Transverse colon (tissue), 4 donors: ENCODE data around the gene PGM1. TPM values are rescaled to one million over a fixed set of nuclear protein-coding genes. Genes with fewer than 3 reads are reported as not detected.

Source experiments
- DNase-seq: peaks from one replicate; pipeline ENCODE4 v3.0.0-alpha.2; 2019
- H3K27ac ChIP-seq, 4 donors: fragments of 200-600 bp; sonication (generic); 2 replicates each; pipeline ENCODE4 v1.5.1; 2016 to 2018; ENCODE audit warnings: inconsistent platforms in 4 of 4
- H3K27me3 ChIP-seq: fragments of 200-600 bp; sonication (generic); 2 replicates; pipeline ENCODE4 v1.5.1; 2017; ENCODE audit warnings: inconsistent platforms
- H3K36me3 ChIP-seq, 4 donors: fragments of 200-600 bp; sonication (generic); 2 replicates each; pipeline ENCODE4 v1.5.1; 2017 to 2019; ENCODE audit warnings: inconsistent platforms in 4 of 4
- H3K4me1 ChIP-seq, 4 donors: fragments of 200-600 bp; sonication (generic); 2 replicates each; pipeline ENCODE4 v1.5.1; 2017 to 2020; ENCODE audit warnings: inconsistent platforms in 4 of 4
- H3K4me3 ChIP-seq, 4 donors: fragments of 200-600 bp; sonication (generic); 1 replicate in 1 of 4; 2 replicates in 3 of 4; pipeline versions ENCODE4 v1.5.1 to v1.6.1; 2017 to 2019; ENCODE audit warnings: inconsistent platforms in 4 of 4
- H3K9me3 ChIP-seq, 2 donors: fragments of 200-600 bp; sonication (generic); 2 replicates each; pipeline ENCODE4 v1.5.1; 2017 to 2019; ENCODE audit warnings: inconsistent platforms in 2 of 2
- EP300 ChIP-seq: sonication (generic); formaldehyde crosslinking; IDR thresholded peaks from one replicate; pipeline ENCODE4 v1.6.1; 2017; ENCODE audit warnings: antibody characterized with exemption, low read depth
- POLR2A ChIP-seq: fragments of 450-650 bp; IDR thresholded peaks from one replicate; pipeline ENCODE4 v1.6.1; 2016; ENCODE audit warnings: antibody characterized with exemption, mild to moderate bottlenecking, moderate library complexity
- POLR2AphosphoS5 ChIP-seq, 3 donors: sonication (generic); formaldehyde crosslinking; IDR thresholded peaks; one replicate each; pipeline ENCODE4 v1.6.1; 2016; ENCODE audit warnings: antibody characterized with exemption in 3 of 3
- WGBS, 2 donors: methylation state at CpG; one replicate each; pipeline ENCODE4 v1.1.5; 2018; ENCODE audit warnings: low coverage in 1 of 2; 5-methylcytosine and 5-hydroxymethylcytosine counted together
- in situ Hi-C, 4 donors: fragments of 200-750 bp; cut with MboI; loops; one replicate each; pipeline versions ENCODE4 v1.15.0 to v1.15.1; 2017; ENCODE audit warnings: low sequenced_read_pairs in 3 of 4, low pct_ligation_motif_present in 1 of 4, low pct_unique_long_range_greater_than_20kb in 1 of 4
- intact Hi-C: fragments of 100-400 bp; cut with DNase I; formaldehyde crosslinking; loops from one replicate; pipeline ENCODE4 v1.15.1; 2023; ENCODE audit warnings: low total_unique reads
- total RNA-seq, 4 donors: library from RNA; depleted of rRNA; stranded (reverse); fragments of >200 nt; gene quantifications; one replicate each; pipeline ENCODE4 v1.1.0, GENCODE V29; 2016
- TF ChIP-seq, protein P1 (sequence below), 5 experiments: fragments of 200-600 bp in 3 of 5; fragments of 450-650 bp in 2 of 5; sonication (generic) in 3 of 5; IDR thresholded peaks; 1 replicate in 2 of 5; 2 replicates in 3 of 5; pipeline ENCODE4 v1.5.1; 2016 to 2017; ENCODE audit warnings: antibody characterized with exemption in 5 of 5, inconsistent platforms in 3 of 5, mild to moderate bottlenecking in 2 of 5, moderate library complexity in 1 of 5

The PGM1 gene
- total RNA-seq, 4 donors from 2014 or later: 45.0 to 144 (median 103) TPM

- peaks cover 0 to 11% (median 5%) of the 10 kb centered on the region in 4 donors for H3K4me1 ChIP-seq
- whole genome bisulfite sequencing, 2 donors: 92% methylated on average over 4 to 5 of the region's 5 CpGs
- in situ Hi-C loops (loop anchor here in 1 of 4 donors (10.0 kb wide), 1 partner anchor 575 kb away; no protein-coding TSS in a partner anchor), intact Hi-C loops (loop anchor here (5.0 to 10.0 kb wide), 2 partner anchors 477 to 575 kb away; no protein-coding TSS in a partner anchor)
- peaks cover 0 to 6% of the 10 kb centered on the region in 2 donors for H3K9me3 ChIP-seq
- no peaks in the 10 kb centered on the region for H3K27me3 ChIP-seq
- H3K4me3 ChIP-seq: no peak overlapping the region
- no peaks in the 10 kb centered on the region for H3K36me3 ChIP-seq
- DNase-seq: no peak
- TF ChIP-seq EP300 (no peak), POLR2A (no peak), POLR2AphosphoS5 (IDR thresholded peaks at IDR 0.05) (no peak)
- TF ChIP-seq, protein P1, sequence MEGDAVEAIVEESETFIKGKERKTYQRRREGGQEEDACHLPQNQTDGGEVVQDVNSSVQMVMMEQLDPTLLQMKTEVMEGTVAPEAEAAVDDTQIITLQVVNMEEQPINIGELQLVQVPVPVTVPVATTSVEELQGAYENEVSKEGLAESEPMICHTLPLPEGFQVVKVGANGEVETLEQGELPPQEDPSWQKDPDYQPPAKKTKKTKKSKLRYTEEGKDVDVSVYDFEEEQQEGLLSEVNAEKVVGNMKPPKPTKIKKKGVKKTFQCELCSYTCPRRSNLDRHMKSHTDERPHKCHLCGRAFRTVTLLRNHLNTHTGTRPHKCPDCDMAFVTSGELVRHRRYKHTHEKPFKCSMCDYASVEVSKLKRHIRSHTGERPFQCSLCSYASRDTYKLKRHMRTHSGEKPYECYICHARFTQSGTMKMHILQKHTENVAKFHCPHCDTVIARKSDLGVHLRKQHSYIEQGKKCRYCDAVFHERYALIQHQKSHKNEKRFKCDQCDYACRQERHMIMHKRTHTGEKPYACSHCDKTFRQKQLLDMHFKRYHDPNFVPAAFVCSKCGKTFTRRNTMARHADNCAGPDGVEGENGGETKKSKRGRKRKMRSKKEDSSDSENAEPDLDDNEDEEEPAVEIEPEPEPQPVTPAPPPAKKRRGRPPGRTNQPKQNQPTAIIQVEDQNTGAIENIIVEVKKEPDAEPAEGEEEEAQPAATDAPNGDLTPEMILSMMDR (IDR thresholded peaks at IDR 0.05): no peak
- H3K27ac ChIP-seq: no peak overlapping the region
Observed at GRCh38 chr1:63670164-63670563, 77.0 kb downstream of the PGM1 start.

GRCh38 chr1:63671514-63671913 lies 78.3 kb downstream of the PGM1 start:
- H3K9me3 ChIP-seq: no peaks in the 10 kb centered on the region
- H3K36me3 ChIP-seq: no peaks in the 10 kb centered on the region
- intact Hi-C loops: loop anchor here (5.0 to 10.0 kb wide), 2 partner anchors 476 to 573 kb away; no protein-coding TSS in a partner anchor
- H3K4me3 ChIP-seq: no peak overlapping the region
- H3K27ac ChIP-seq: no peak overlapping the region
- no peaks in the 10 kb centered on the region for H3K27me3 ChIP-seq
- DNase-seq: no peak
- H3K4me1 ChIP-seq: peaks cover 0 to 11% (median 5%) of the 10 kb centered on the region in 4 donors
- TF ChIP-seq EP300: no peak
- TF ChIP-seq POLR2AphosphoS5 (IDR thresholded peaks at IDR 0.05): no peak
- TF ChIP-seq POLR2A: no peak
- TF ChIP-seq, protein P1 (IDR thresholded peaks at IDR 0.05): no peak
- in situ Hi-C loops: loop anchor here in 1 of 4 donors (10.0 kb wide), 1 partner anchor 573 kb away; no protein-coding TSS in a partner anchor
- 88% methylated on average over 1 of the region's 1 CpG; no CpG with 5 or more reads in 1 of the 2 donors for WGBS, 2 donors

GRCh38 chr1:63674238-63674864 lies 81.1 kb downstream of the PGM1 start:
- H3K4me3 ChIP-seq: no peak overlapping the region
- intact Hi-C loops: loop anchor here (5.0 to 10.0 kb wide), 2 partner anchors 473 to 570 kb away; no protein-coding TSS in a partner anchor
- TF ChIP-seq, protein P1 (IDR thresholded peaks at IDR 0.05): peak; percentile 51 to 66 (median 54)
- TF ChIP-seq POLR2AphosphoS5 (IDR thresholded peaks at IDR 0.05): peak in 1 of 3 donors; percentile 33
- TF ChIP-seq EP300: no peak
- TF ChIP-seq POLR2A: no peak
- H3K9me3 ChIP-seq: no peaks in the 10 kb centered on the region
- peaks cover 0 to 11% (median 5%) of the 10 kb centered on the region in 4 donors for H3K4me1 ChIP-seq
- no peaks in the 10 kb centered on the region for H3K27me3 ChIP-seq
- H3K36me3 ChIP-seq: no peaks in the 10 kb centered on the region
- DNase-seq: peak; percentile 81
- WGBS, 2 donors: 26 to 35% methylated on average over 3 to 9 of the region's 9 CpGs
- peak overlapping the region; percentile 9 to 45 (median 22) for H3K27ac ChIP-seq
- in situ Hi-C loops: loop anchor here in 1 of 4 donors (10.0 kb wide), 1 partner anchor 570 kb away; no protein-coding TSS in a partner anchor

DNA sequence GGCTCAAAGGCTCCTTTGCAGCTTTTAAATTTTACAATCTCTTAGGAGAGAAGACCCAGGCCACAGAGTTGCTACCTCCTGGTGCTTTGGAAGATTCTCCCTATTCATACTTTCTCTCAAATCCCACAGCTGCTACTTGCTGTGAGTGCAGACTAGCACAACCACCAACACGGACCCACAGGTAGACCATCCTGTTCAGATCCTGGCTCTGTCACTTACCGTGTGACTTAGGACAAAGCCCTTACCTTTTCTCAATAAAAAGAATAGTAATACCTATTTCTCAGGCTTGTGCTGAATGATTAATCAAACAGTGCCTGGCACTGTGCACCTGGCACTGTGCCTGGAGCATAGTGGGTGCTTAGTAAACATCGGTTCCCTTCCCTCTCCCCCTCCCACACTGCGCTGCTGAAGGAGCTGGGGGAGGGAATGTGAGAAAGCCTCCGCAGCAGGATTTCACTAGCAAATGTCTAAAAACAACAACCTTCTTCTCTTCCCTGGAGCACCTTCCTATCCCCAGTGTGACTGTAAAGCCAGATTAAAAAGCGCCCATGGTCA lies 81.7 kb downstream of the PGM1 start:
- Histone ChIP-seq H3K27me3 (no peaks in the 10 kb centered on the region), H3K4me1 (peaks cover 0 to 11% (median 5%) of the 10 kb centered on the region in 4 donors), H3K27ac (peak overlapping the region; percentile 9 to 45 (median 22)), H3K4me3 (no peak overlapping the region), H3K36me3 (no peaks in the 10 kb centered on the region), H3K9me3 (no peaks in the 10 kb centered on the region)
- in situ Hi-C loops (loop anchor here (10.0 to 25.0 kb wide), 4 partner anchors 237 to 570 kb away; no protein-coding TSS in a partner anchor), intact Hi-C loops (loop anchor here (5.0 to 10.0 kb wide), 2 partner anchors 472 to 570 kb away; no protein-coding TSS in a partner anchor)
- WGBS, 2 donors: 67 to 79% methylated on average over 1 to 6 of the region's 6 CpGs
- TF ChIP-seq POLR2AphosphoS5 (IDR thresholded peaks at IDR 0.05) (no peak), POLR2A (no peak), EP300 (no peak)
- TF ChIP-seq, protein P1 (IDR thresholded peaks at IDR 0.05): no peak
- no peak for DNase-seq
